Ectodermal cell (in vitro differentiated cells): ENCODE results near the gene KRTAP10-3.

Source experiments
- H3K27ac ChIP-seq: 2 replicates; pipeline ENCODE4 v1.7.0; 2013; ENCODE audit warnings: mild to moderate bottlenecking, low read depth, low read length; ENCODE audit not compliant: insufficient read depth, poor library complexity, severe bottlenecking
- H3K27me3 ChIP-seq: 2 replicates; pipeline ENCODE4 v1.7.0; 2013; ENCODE audit warnings: mild to moderate bottlenecking, low read length; ENCODE audit not compliant: insufficient read depth, control insufficient read depth, poor library complexity, severe bottlenecking
- H3K36me3 ChIP-seq: one replicate; pipeline ENCODE4 v1.7.0; 2013; ENCODE audit warnings: low read length; ENCODE audit not compliant: control insufficient read depth, insufficient read depth
- H3K4me1 ChIP-seq: one replicate; pipeline ENCODE4 v1.7.0; 2013; ENCODE audit warnings: low read length; ENCODE audit not compliant: control insufficient read depth, insufficient read depth
- H3K4me3 ChIP-seq: 2 replicates; pipeline ENCODE4 v1.7.0; 2013; ENCODE audit warnings: low read depth, low read length, control low read depth; ENCODE audit not compliant: insufficient read depth
- H3K9me3 ChIP-seq: 2 replicates; pipeline ENCODE4 v1.7.0; 2013; ENCODE audit warnings: mild to moderate bottlenecking, low read length, moderate library complexity; ENCODE audit not compliant: control insufficient read depth
- WGBS, 2 experiments: methylation state at CpG; one replicate each; pipeline ENCODE4 v1.1.7; 2013; ENCODE audit warnings: missing lambda C conversion rate in 2 of 2; 5-methylcytosine and 5-hydroxymethylcytosine counted together

The KRTAP10-3 gene

GRCh38 chr21:44514746-44515358, 43.7 kb downstream of the KRTAP10-3 start:
- 92 to 93% methylated on average over 11 of the region's 11 CpGs for WGBS, 2 experiments
- H3K27me3 ChIP-seq: peaks cover 3% of the 10 kb centered on the region
- no peak overlapping the region for H3K27ac ChIP-seq
- no peak overlapping the region for H3K4me3 ChIP-seq
- H3K36me3 ChIP-seq: no peaks in the 10 kb centered on the region
- no peaks in the 10 kb centered on the region for H3K9me3 ChIP-seq
- H3K4me1 ChIP-seq: no peaks in the 10 kb centered on the region

DNA sequence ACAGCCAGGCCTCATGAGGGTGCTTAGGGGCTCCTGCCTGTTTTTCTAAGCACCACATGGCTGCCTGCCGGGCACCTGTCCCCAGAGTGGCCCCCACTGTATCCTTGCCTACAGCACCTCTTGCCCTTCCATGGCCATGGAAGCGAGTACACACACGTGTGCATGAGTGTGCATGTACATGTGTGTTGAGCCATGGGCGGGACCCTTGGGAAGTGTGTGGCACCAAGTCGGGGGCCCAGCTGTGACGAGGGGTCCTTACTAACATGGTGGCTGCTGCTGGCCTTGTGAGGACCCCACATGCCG, 44.4 kb downstream of the KRTAP10-3 start:
- Histone ChIP-seq H3K27me3 (peaks cover 3% of the 10 kb centered on the region), H3K36me3 (no peaks in the 10 kb centered on the region), H3K27ac (no peak overlapping the region), H3K9me3 (no peaks in the 10 kb centered on the region), H3K4me3 (no peak overlapping the region), H3K4me1 (no peaks in the 10 kb centered on the region)
- WGBS, 2 experiments: 93% methylated on average over 7 of the region's 7 CpGs

DNA sequence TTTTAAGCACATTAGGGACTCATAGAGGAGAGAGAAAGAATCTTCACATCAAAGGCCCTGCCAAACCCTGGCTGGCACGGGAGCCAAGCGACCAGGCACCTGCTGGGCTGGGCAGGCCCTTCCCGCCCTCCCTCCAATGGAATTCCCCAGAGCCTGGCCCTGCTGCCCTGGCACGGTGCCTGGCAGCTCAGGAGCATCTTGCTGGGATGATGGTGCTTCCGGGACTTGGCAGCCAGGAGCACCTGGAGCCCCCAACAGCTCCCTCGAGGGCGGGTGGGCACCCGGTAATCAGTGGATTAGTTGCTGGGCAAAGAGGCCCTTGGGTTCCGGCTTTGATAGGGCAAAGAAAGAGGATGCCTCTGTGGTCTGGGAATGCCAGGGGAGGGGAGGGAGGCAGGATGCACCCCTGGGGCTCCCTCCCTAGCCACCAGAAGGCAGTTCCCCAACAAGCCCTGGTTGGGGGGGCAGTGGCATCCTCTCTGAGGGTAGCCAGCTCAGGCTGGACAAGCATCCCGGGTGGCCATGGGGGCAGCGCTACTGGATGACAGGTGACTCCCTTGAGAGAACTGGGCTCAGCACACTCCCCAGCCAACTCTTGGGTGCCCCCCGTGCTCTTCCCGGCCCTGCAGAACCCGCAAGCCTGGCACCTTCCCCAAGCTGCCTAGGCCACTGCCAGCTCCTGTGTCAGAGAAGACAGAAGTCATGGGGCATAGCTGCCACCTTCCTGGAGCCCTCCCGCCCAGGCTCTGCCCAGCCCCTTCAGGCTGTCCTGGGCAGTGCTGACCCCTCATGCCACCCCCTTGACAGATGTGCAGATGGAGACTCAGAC, 45.0 kb downstream of the KRTAP10-3 start:
- WGBS, 2 experiments: 92 to 94% methylated on average over 15 of the region's 15 CpGs
- H3K27me3 ChIP-seq: peaks cover 3% of the 10 kb centered on the region

DNA sequence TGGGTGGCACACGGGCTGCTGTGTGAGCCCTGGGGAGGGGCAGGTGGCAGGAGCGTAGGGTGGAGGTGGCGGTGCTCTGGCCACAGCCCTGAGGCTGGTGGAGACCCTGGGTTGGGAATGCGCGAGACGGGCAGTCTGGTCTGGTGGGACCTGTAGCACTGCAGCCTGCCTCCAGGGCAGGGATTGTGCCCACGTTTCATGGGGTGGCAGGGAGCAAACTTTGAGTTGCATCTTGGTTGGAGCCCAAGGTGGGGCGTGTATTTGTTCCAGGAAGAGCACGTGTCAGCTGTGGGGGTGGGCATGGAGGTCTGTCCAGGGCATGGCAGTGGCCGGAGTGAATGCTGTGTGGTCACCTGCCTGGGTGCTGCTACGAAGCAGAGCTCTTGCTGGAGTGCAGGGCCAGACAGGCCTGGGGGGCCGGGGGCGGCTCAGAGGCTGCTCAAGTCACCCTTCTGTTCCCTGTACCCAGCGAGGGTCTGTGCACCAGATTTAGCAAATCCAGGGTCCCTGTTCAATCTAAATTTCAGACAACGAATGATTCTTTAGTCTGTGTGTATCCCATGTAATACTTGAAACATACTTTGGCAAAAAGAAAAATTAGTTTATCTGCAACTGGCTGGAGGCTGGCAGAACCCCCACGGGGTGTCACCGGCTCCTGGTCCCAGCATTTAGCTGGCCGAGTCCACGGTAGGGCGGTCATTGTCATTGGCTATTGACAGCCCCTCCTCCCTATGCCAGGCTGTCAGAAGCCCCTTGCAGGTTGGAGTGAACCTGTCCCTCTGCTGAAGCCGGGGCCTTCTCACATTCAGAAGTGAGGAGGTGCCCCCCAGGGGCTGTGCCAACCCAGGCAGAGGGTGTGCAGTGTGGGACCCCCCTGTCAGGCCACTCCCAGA, 45.9 kb downstream of the KRTAP10-3 start:
- H3K9me3 ChIP-seq: no peaks in the 10 kb centered on the region
- H3K4me1 ChIP-seq: no peaks in the 10 kb centered on the region
- H3K4me3 ChIP-seq: no peak overlapping the region
- no peak overlapping the region for H3K27ac ChIP-seq
- WGBS, 2 experiments: 91 to 92% methylated on average over 21 of the region's 21 CpGs
- no peaks in the 10 kb centered on the region for H3K36me3 ChIP-seq
- peaks cover 3% of the 10 kb centered on the region for H3K27me3 ChIP-seq

More for the DNA sequence above, 45.0 kb downstream of the KRTAP10-3 start:
- no peaks in the 10 kb centered on the region for H3K36me3 ChIP-seq
- no peak overlapping the region for H3K4me3 ChIP-seq
- no peak overlapping the region for H3K27ac ChIP-seq
- no peaks in the 10 kb centered on the region for H3K9me3 ChIP-seq
- no peaks in the 10 kb centered on the region for H3K4me1 ChIP-seq

DNA sequence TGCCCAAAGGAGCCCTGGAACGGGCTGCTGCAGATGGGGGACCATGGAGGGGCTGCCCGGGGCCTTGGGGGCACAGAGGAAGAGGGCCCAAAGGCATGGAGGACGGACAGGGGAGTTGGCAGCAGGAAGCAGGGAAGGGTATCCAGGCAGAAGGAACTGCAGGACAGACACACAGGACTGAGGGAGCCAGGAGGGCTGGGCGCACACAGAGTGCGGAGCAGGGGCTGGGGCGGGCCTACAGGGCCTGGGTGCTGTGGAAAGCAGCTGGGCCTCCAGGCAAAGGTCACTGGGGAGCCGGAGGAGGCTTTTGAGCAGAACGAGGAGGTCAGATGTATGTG, 46.7 kb downstream of the KRTAP10-3 start:
- Histone ChIP-seq H3K27me3 (peaks cover 3% of the 10 kb centered on the region), H3K4me3 (no peak overlapping the region), H3K36me3 (no peaks in the 10 kb centered on the region), H3K4me1 (no peaks in the 10 kb centered on the region), H3K27ac (no peak overlapping the region), H3K9me3 (no peaks in the 10 kb centered on the region)
- 92% methylated on average over 8 of the region's 8 CpGs for WGBS, 2 experiments

DNA sequence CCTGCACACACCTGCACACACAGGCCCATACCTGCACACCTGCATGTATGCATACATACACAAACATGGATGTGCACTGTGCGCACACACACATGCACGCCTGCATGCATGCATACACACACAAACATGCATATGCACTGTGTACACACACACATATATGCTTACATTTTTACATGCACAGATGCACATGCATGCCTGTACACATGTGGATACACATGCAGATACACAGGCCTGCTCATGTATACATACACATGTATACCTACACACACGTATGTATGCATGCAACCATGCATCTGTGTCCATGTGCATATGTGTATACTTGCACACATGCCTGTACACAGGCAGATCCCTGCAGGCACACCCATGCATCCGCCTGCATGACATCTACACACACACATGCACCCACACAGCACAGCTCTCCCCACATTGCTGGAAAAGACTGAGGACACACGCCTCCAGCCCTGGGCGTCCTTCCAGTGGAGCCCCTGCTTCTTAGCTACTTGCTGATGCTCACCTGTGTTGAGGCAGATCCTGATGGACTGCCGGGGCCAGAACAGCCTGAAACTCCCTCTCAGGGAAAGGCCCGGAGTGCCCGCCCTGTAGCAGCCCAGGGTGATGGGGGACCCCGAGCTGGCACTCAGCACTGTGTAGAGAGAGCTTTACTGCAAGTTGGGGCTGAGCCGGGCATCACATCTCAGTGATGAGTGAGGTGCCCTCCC, 47.2 kb downstream of the KRTAP10-3 start:
- H3K4me1 ChIP-seq: peaks cover 3% of the 10 kb centered on the region
- H3K27me3 ChIP-seq: peaks cover 3% of the 10 kb centered on the region
- WGBS, 2 experiments: 93 to 95% methylated on average over 11 of the region's 11 CpGs
- H3K9me3 ChIP-seq: no peaks in the 10 kb centered on the region
- H3K4me3 ChIP-seq: no peak overlapping the region
- H3K36me3 ChIP-seq: no peaks in the 10 kb centered on the region
- H3K27ac ChIP-seq: no peak overlapping the region

GRCh38 chr21:44510508-44511218, 47.9 kb downstream of the KRTAP10-3 start:
- Histone ChIP-seq H3K36me3 (no peaks in the 10 kb centered on the region), H3K27ac (no peak overlapping the region), H3K9me3 (no peaks in the 10 kb centered on the region), H3K27me3 (peaks cover 3% of the 10 kb centered on the region), H3K4me3 (peak overlapping the region; percentile 32), H3K4me1 (peaks cover 10% of the 10 kb centered on the region)
- WGBS, 2 experiments: 18 to 20% methylated on average over 36 of the region's 36 CpGs

- WGBS, 2 experiments: 67 to 71% methylated on average over 18 of the region's 18 CpGs
- H3K27ac ChIP-seq: no peak overlapping the region
- H3K36me3 ChIP-seq: no peaks in the 10 kb centered on the region
- no peak overlapping the region for H3K4me3 ChIP-seq
- no peaks in the 10 kb centered on the region for H3K9me3 ChIP-seq
- peaks cover 11% of the 10 kb centered on the region for H3K4me1 ChIP-seq
- H3K27me3 ChIP-seq: peaks cover 3% of the 10 kb centered on the region
Measured at GRCh38 chr21:44510109-44510507, 48.5 kb downstream of the KRTAP10-3 start.

- H3K27me3 ChIP-seq: peaks cover 3% of the 10 kb centered on the region
- H3K4me3 ChIP-seq: no peak overlapping the region
- no peak overlapping the region for H3K27ac ChIP-seq
- H3K36me3 ChIP-seq: no peaks in the 10 kb centered on the region
- peaks cover 11% of the 10 kb centered on the region for H3K4me1 ChIP-seq
- no peaks in the 10 kb centered on the region for H3K9me3 ChIP-seq
- 92 to 93% methylated on average over 12 of the region's 12 CpGs for WGBS, 2 experiments
Measured at GRCh38 chr21:44509539-44509938, 49.1 kb downstream of the KRTAP10-3 start.
